Measurements from ENCODE around the gene HSD11B1L. TPM values are rescaled to one million over a fixed set of nuclear protein-coding genes. Genes with fewer than 3 reads are reported as not detected.
"Not testable (repeated sequence)": the region's sequence is repeated elsewhere in the genome, so short reads cannot be mapped to it uniquely, and the experiment has no call there.

Gene HSD11B1L
- total RNA-seq, 3 donors from 2014 or later, result 10.4 to 13.1 (median 11.1) TPM

GRCh38 chr19:5727453-5728050 lies 46.7 kb downstream of the HSD11B1L start:
- DNase-seq (ENCODE audit: low spot score in 2 of 2), result no peak
- H3K36me3 ChIP-seq, result no peaks in the 10 kb centered on the region
- H3K27me3 ChIP-seq, result no peaks in the 10 kb centered on the region
- intact Hi-C loops (cut with DNase I; ENCODE audit: low total_unique reads), result loop anchor here (10.0 kb wide), 1 partner anchor 1363 kb away; no protein-coding TSS in a partner anchor
- no peak overlapping the region for H3K27ac ChIP-seq
- TF ChIP-seq POLR2AphosphoS5 (IDR thresholded peaks at IDR 0.05) (no peak), CTCF (IDR thresholded peaks at IDR 0.05) (no peak), POLR2A (IDR thresholded peaks at IDR 0.05) (no peak)
- H3K4me3 ChIP-seq, result no peak overlapping the region
- H3K9me3 ChIP-seq, result peaks cover 9 to 20% of the 10 kb centered on the region in 2 donors
- H3K4me1 ChIP-seq, result no peaks in the 10 kb centered on the region

- intact Hi-C loops (cut with DNase I; ENCODE audit: low total_unique reads); H3K36me3 ChIP-seq; H3K27me3 ChIP-seq; H3K4me3 ChIP-seq; H3K4me1 ChIP-seq; H3K27ac ChIP-seq; DNase-seq (ENCODE audit: low spot score in 2 of 2): not testable (repeated sequence)
- peaks cover 9 to 20% of the 10 kb centered on the region in 2 donors for H3K9me3 ChIP-seq
Measured at GRCh38 chr19:5733172-5733571, 52.3 kb downstream of the HSD11B1L start.

Other genes with a start within 250 kb of the HSD11B1L start
- not detected for gene ZNRF4, start 225.6 kb upstream of the HSD11B1L start, total RNA-seq
- 10 to 100 TPM in 1 of 3 donors, 1 to 10 TPM in 2; 1.1 to 11.7 (median 1.3) TPM for gene TINCR, start 113.1 kb upstream of the HSD11B1L start, total RNA-seq
- gene SAFB2, start 58.3 kb upstream of the HSD11B1L start, total RNA-seq, result 10 to 100 TPM; 46.4 to 68.8 (median 62.1) TPM
- 100 to 1,000 TPM in 2 of 3 donors, 10 to 100 TPM in 1; 64.2 to 112 (median 111) TPM for gene SAFB, start 57.9 kb upstream of the HSD11B1L start, total RNA-seq
- gene MICOS13, start 511 bp upstream of the HSD11B1L start, total RNA-seq, result 10 to 100 TPM; 29.4 to 49.5 (median 44.3) TPM
- gene RPL36, start 9.3 kb downstream of the HSD11B1L start, total RNA-seq, result 1,000 to 10,000 TPM in 1 of 3 donors, 100 to 1,000 TPM in 2; 687 to 1,274 (median 863) TPM
- 10 to 100 TPM; 48.1 to 66.2 (median 60.6) TPM for gene LONP1, start 39.1 kb downstream of the HSD11B1L start, total RNA-seq
- gene CATSPERD, start 39.6 kb downstream of the HSD11B1L start, total RNA-seq, result not detected
- gene PRR22, start 103.7 kb downstream of the HSD11B1L start, total RNA-seq, result 1 to 10 TPM in 2 of 3 donors, under 1 TPM in 1; 0.64 to 2.0 (median 1.2) TPM
- gene DUS3L, start 110.1 kb downstream of the HSD11B1L start, total RNA-seq, result 10 to 100 TPM; 28.8 to 44.9 (median 37.2) TPM
- 1 to 10 TPM in 2 of 3 donors, under 1 TPM in 1; 0.48 to 1.8 (median 1.6) TPM for gene NRTN, start 124.0 kb downstream of the HSD11B1L start, total RNA-seq
- 1 to 10 TPM in 1 of 3 donors, under 1 TPM in 1, not detected in 1; 0.73 to 4.3 TPM for gene FUT6, start 158.7 kb downstream of the HSD11B1L start, total RNA-seq
- gene FUT3, start 170.4 kb downstream of the HSD11B1L start, total RNA-seq, result 1 to 10 TPM in 2 of 3 donors, not detected in 1; 1.3 to 2.9 TPM
- not detected for gene FUT5, start 189.5 kb downstream of the HSD11B1L start, total RNA-seq
- 100 to 1,000 TPM; 186 to 278 (median 186) TPM for gene NDUFA11, start 222.8 kb downstream of the HSD11B1L start, total RNA-seq
- 10 to 100 TPM in 1 of 3 donors, 1 to 10 TPM in 2; 6.1 to 11.8 (median 9.2) TPM for gene VMAC, start 223.8 kb downstream of the HSD11B1L start, total RNA-seq
- gene CAPS, start 233.2 kb downstream of the HSD11B1L start, total RNA-seq, result 10 to 100 TPM in 2 of 3 donors, 1 to 10 TPM in 1; 9.4 to 19.0 (median 16.4) TPM

Data from breast epithelium (tissue), 4 donors.